Measurements from ENCODE around the gene C14orf132.

GRCh38 chr14:96102081-96102856 lies 63.1 kb downstream of the C14orf132 start:
- TF ChIP-seq YY1 (IDR thresholded peaks at IDR 0.05; ENCODE audit: insufficient read depth, insufficient read length) (no peak), SUZ12 (IDR thresholded peaks at IDR 0.05; ENCODE audit: extremely low read depth, insufficient read depth, insufficient read length) (no peak)
